KOPT-K1 (cell line): ENCODE results near the gene CARD11.

Source experiments
- H3K27ac ChIP-seq: fragments of 200-600 bp; sonication (generic); 2 replicates; pipeline ENCODE4 v1.5.1; 2016; ENCODE audit warnings: antibody characterized with exemption, mild to moderate bottlenecking, low read depth, low read length; ENCODE audit not compliant: poor library complexity, severe bottlenecking
- H3K36me3 ChIP-seq: fragments of 200-600 bp; sonication (generic); 2 replicates; pipeline ENCODE4 v1.5.1; 2017; ENCODE audit warnings: antibody characterized with exemption, mild to moderate bottlenecking, low read length, moderate library complexity; ENCODE audit not compliant: insufficient read depth
- H3K9me3 ChIP-seq: fragments of 200-600 bp; sonication (generic); 2 replicates; pipeline ENCODE4 v1.5.1; 2017; ENCODE audit warnings: antibody characterized with exemption, low read length, mild to moderate bottlenecking; ENCODE audit not compliant: insufficient read depth, poor library complexity, severe bottlenecking

Gene CARD11

GRCh38 chr7:2934211-2934731 lies 109.4 kb downstream of the CARD11 start:
- Histone ChIP-seq H3K27ac (no peak overlapping the region), H3K36me3 (peaks cover 76% of the 10 kb centered on the region; the same call in 1 of the 2 replicates), H3K9me3 (no peaks in the 10 kb centered on the region)

DNA sequence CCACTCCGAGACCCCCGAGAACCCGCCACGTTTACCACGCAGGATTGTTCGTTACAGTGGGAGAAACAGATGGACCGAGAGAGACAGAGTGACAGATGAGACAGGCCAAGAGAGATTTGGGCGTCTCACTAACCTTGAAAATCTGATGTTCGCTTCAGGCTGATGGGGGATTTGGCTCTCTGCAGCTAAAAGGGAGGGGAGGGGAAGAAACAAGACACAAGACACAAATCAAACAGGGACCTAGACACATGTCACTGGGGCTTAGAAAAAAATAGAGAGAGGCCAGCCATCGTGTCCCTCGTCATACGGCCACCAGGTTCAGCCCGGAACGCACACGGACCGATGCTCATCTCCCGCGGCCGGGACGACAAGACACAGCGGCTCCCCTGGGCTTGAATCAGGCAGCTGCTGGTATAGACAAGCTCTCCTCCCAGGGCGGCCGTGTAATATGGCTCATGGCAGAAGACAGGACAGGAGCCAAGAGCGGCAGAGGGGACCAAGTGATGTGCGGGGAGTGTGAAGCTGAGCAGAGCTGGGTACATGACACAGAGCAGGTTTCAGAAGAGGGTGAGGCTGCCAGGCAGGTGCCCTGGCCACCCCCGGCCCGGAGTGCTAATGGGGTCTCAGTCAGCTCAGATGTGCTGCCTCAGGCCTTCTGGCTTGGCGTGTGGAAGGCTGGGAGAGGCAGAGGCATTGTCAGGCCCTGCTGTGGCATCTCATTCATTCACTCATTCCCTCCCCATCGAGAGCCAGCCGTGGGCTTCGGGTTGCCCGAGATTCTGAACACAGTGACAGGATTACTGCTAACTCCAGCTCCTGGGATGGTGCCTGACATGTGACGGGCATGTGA lies 111.0 kb downstream of the CARD11 start:
- H3K27ac ChIP-seq = no peak overlapping the region
- no peaks in the 10 kb centered on the region for H3K9me3 ChIP-seq
- peaks cover 67% of the 10 kb centered on the region; the same call in 1 of the 2 replicates for H3K36me3 ChIP-seq

DNA sequence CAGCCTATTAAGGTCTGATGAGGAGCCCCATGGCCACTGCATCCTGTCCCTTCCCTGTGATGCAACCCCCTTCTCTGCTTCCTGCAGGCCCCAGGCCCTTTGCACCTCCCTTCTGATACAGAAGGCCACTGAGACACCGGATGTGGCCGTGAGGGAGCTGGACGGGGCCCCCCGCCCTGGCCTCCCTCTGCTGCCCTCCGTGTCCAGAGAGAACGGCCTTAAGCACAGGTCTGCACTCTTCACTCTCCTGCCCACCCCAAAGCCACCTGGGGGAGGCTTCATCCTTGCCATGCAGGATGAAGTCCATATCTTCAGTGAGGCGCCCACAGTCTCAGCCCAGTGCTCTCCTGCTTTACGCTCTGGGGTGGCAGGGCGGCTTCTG lies 112.6 kb downstream of the CARD11 start:
- Histone ChIP-seq H3K36me3 (peaks cover 52% of the 10 kb centered on the region; the same call in 1 of the 2 replicates), H3K27ac (no peak overlapping the region), H3K9me3 (no peaks in the 10 kb centered on the region)

DNA sequence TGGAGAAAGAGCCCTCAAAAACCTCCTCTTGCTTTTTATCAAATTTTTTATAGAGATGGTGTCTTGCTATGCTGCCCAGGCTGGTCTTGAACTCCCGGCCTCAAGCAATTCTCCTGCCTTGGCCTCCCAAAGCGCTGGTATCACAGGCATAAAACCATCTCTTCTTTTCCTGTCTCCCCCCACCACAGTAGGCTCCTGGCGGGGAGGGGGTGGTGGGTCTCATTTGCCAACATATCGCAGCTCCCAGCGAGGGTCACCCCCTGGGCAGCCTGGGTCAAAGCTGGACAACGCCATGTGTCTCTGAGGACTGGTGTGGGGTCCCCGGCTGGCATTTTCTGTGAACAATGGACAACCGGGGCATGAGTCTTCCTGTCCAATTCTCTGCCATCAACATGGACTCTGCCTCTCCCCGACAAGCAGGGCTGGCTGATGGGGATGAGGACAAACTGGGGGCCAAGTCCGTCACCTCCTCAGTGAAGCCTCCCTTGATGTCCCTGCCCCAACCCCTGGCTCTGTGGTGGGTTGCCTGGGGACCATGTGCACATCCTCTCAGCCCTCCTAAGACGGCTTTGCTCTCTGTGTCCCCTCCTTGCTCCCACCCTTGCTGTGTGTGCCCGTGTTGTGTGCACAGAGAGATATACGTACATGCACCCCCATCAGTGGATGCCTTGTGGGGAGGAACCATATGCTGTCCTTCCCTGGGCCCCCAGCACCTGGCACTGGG lies 113.2 kb downstream of the CARD11 start:
- no peak overlapping the region for H3K27ac ChIP-seq

GRCh38 chr7:2929321-2930201 lies 114.1 kb downstream of the CARD11 start:
- H3K9me3 ChIP-seq = no peaks in the 10 kb centered on the region
- no peak overlapping the region for H3K27ac ChIP-seq
- peaks cover 41% of the 10 kb centered on the region; the same call in 1 of the 2 replicates for H3K36me3 ChIP-seq

More for the DNA sequence above, 113.2 kb downstream of the CARD11 start:
- Histone ChIP-seq H3K9me3 (no peaks in the 10 kb centered on the region), H3K36me3 (peaks cover 49% of the 10 kb centered on the region; the same call in 1 of the 2 replicates)

DNA sequence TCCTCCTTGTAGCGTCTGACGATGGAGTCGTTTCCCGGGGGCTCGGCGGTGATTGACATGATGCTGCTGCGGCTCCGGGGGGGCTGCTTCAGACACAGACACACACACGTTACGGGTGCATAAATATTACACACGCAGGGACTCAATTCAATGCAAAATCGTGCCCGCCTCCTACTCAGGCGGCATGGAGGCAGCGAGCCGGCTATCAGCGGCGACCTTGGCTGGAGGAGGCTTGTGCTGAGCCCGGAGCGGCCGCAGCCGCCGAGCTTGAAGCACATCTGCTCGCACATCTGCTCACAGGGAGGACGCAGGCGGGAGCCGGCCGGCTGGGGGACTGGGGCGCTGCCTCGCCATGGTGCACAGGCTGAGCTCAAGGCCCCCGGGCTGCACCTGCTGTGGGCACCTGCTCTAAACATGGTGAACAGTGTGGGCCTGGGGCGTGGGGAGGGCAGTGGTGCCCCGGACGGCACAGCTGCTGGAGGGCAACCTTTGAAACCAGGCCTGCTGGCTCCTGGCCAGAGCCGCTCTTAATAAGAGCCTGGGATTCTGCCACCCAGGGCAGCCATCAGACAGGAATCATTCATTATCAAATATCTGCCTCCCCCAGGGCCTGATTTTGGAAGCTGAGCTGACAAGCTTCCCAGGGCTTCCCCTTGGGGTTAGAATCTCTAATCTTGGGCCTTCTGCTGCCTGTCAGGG lies 114.9 kb downstream of the CARD11 start:
- H3K27ac ChIP-seq = no peak overlapping the region

GRCh38 chr7:2928256-2928612 lies 115.4 kb downstream of the CARD11 start:
- peaks cover 31% of the 10 kb centered on the region; the same call in 1 of the 2 replicates for H3K36me3 ChIP-seq
- no peaks in the 10 kb centered on the region for H3K9me3 ChIP-seq
- H3K27ac ChIP-seq = no peak overlapping the region

More for the DNA sequence above, 114.9 kb downstream of the CARD11 start:
- H3K9me3 ChIP-seq = no peaks in the 10 kb centered on the region
- H3K36me3 ChIP-seq = peaks cover 33% of the 10 kb centered on the region; the same call in 1 of the 2 replicates

GRCh38 chr7:2927592-2927991 lies 116.1 kb downstream of the CARD11 start:
- no peaks in the 10 kb centered on the region for H3K9me3 ChIP-seq
- H3K27ac ChIP-seq = no peak overlapping the region
- H3K36me3 ChIP-seq = peaks cover 31% of the 10 kb centered on the region; the same call in 1 of the 2 replicates

- H3K9me3 ChIP-seq = no peaks in the 10 kb centered on the region
- no peak overlapping the region for H3K27ac ChIP-seq
- peaks cover 31% of the 10 kb centered on the region for H3K36me3 ChIP-seq
Measured at GRCh38 chr7:2926896-2927405, 116.7 kb downstream of the CARD11 start.

GRCh38 chr7:2926120-2926895 lies 117.4 kb downstream of the CARD11 start:
- Histone ChIP-seq H3K36me3 (peaks cover 33% of the 10 kb centered on the region), H3K9me3 (no peaks in the 10 kb centered on the region), H3K27ac (no peak overlapping the region)

DNA sequence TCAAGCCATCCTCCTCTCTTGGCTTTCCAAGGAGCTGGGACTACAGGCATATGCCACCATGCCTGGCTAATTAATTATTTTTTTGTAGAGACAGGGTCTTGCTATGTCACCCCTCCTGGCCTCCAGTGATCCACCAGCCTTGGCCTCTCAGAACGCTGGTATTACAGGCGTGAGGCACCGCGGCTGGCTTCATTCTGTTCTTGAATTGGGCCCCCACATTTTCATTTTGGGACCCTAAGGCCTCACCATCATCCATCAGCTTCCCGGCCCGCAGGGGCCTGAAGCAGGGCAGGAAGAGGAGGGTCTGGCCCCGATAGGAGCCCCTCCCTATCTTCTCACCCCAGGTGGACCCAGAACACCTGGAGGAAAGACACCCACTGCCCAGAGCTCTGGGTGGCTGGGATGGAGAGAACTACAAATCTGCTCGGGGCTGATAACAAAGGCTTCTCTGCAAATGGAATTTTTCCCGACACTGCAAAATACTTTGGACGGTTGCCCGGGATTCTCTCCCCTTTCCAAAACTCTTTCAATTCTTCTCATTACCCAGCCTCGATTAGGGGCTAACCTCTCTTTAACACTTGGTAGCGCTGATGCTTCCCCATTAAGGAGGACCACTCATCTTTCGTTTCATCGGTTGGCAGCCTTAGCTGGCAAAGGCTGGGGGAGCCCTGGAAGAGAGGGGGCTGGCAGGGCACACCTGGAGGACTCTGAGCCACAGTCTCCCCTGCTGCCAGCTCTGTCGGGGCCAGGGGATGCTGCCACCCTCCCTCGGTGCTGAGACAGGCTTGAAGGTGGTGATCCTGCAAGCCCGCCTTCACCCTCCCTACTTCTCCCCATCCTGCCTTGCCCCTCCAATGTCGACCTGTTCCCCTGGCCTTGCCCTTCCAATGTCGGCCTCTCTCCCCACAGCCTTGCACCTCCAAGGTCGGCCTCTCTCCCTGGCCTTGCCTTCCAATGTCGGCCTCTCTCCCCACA lies 118.5 kb downstream of the CARD11 start:
- H3K9me3 ChIP-seq = no peaks in the 10 kb centered on the region
- no peak overlapping the region for H3K27ac ChIP-seq
- H3K36me3 ChIP-seq = peaks cover 34% of the 10 kb centered on the region

DNA sequence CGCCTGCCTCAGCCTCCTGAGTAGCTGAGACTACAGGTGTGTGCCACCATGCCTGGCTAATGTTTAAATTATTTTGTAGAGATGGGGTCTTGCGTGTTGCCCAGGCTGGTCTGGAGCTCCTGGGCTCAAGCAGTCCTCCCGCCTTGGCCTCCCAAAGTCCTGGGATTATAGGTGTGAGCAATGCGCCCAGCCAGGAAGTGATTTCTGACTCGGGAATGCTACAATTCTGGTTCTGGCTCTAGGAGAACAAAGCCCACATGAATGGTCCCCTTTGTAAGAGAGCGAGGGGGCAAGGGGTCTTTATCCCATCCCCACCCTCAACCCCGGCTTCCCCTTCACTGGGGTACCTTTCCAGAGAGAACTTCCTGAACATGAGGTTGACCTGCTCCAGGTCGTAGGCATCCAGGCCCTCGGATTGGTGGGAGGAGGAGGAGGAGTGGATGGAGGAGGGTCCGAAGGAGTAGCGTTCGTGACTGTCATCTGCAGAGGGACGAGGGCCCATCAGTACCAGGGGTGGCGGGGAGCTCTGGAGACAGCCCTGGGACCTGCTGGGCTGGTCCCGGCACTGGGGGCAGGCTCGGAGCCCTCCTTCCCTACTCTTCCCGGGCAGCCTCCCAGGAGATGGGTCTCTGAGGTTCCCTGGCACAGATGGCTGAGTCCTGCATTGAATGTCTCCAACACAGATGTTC lies 119.6 kb downstream of the CARD11 start:
- no peak overlapping the region for H3K27ac ChIP-seq
- peaks cover 45% of the 10 kb centered on the region for H3K36me3 ChIP-seq
- H3K9me3 ChIP-seq = no peaks in the 10 kb centered on the region
